GM19397 (cell line): Measurements from ENCODE around the gene CCDC85C.

ENCODE experiments used
- ATAC-seq: cut with Tn5 transposase; IDR thresholded peaks from one replicate; pipeline ENCODE4 v1.9.1; 2021; ENCODE audit warnings: mild to moderate bottlenecking, moderate library complexity; ENCODE audit not compliant: unreplicated experiment

The CCDC85C gene

GRCh38 chr14:99524804-99525698 lies 79.0 kb downstream of the CCDC85C start:
- ATAC-seq: no peak

DNA sequence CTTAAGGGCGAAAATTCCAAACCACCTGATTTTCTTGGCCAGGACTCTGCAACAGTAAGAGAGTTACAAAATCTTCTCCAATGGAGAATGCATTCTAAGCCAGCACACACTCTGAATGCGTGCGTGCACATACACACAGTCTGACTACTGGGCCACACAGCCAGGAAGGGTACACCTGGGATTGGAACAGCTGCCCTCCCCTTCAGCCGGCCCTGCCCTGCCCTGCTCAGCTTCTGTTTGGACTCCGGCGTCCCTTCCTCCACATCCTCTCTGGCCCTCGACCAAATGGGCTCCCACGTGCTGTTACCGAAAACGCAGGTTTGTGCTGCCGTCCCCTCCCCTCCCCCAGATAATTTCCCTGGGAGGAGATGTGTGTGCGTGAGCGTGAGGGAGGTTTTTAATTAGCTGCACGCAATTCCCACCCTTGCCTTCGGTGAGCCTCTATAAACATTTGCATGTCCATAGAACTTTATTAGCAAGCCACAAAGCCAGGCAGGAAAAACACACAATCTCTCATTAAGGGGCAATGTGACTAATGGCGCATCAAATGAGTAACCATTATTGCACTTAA lies 79.8 kb downstream of the CCDC85C start:
- ATAC-seq: no peak

DNA sequence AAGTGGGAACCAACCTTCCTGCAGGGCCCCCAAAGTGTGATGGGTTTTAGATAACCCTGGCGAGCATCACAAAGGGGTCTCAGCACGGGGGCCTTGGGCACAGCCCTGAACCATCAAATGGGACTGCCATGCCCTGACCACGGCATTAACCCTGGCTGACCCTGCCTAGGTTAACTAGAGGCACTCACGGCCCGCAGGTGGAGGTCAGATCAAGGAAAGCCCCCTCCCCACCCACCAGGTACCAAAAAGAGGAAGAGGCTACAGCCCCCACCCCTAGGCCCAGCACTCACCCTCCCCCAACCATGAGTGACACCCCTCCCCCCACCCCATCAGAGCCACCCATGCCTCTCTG lies 80.3 kb downstream of the CCDC85C start:
- no peak for ATAC-seq

- ATAC-seq: no peak
Measured at GRCh38 chr14:99522934-99523703, 80.9 kb downstream of the CCDC85C start.

GRCh38 chr14:99522457-99522891 lies 81.5 kb downstream of the CCDC85C start:
- no peak for ATAC-seq

GRCh38 chr14:99522025-99522401 lies 82.0 kb downstream of the CCDC85C start:
- no peak for ATAC-seq

GRCh38 chr14:99521176-99522024 lies 82.6 kb downstream of the CCDC85C start:
- no peak for ATAC-seq

DNA sequence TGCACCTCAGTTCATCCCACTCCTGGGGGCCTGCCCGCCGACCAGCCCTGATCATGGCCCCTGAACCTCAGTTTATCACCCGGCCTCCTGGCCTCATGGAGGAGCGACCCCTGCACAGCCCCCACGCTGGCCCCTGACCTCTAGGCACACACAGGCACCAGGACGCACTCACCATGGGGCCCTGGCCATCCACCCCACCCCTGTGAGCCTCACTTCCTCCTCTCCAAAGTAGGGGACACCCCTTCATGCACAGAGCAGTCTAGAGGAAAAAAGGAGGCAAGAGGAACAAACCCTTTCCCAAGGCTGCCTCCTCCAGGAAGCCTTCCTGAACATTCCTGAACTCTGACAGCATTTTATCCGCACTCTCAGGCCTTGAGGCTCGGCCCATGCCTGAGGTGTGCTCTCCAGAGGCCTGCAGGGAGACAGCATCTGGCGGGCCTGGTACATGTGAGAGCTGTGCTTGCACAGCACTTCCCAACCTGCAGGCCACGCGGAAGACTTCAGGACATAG lies 83.4 kb downstream of the CCDC85C start:
- ATAC-seq: no peak

GRCh38 chr14:99519931-99520421 lies 84.0 kb downstream of the CCDC85C start:
- no peak for ATAC-seq

DNA sequence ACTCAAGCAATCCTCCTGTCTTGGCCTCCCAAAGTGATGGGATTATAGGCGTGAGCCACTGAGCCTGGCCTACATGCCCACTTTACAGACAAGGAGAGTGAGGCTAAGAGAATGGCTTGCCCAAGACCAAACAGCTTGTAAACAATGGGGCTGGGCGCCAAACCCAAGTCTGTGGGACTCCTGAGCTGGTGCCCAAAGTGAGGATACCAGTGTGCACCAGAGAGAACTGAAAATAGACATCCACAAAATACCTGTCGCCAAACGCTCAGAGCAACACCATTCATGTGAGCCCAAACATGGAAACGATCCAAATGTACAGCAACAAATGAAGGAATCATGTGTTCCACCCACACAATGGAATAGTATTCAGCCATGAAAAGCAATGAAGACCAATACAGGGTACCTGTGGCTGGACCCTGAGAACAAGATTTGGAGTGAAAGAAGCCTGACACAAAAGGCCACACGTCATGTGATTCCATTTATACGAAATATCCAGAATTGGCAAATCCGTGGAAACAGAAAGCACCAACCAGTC lies 84.6 kb downstream of the CCDC85C start:
- ATAC-seq: no peak

GRCh38 chr14:99518441-99519346 lies 85.3 kb downstream of the CCDC85C start:
- ATAC-seq: no peak

DNA sequence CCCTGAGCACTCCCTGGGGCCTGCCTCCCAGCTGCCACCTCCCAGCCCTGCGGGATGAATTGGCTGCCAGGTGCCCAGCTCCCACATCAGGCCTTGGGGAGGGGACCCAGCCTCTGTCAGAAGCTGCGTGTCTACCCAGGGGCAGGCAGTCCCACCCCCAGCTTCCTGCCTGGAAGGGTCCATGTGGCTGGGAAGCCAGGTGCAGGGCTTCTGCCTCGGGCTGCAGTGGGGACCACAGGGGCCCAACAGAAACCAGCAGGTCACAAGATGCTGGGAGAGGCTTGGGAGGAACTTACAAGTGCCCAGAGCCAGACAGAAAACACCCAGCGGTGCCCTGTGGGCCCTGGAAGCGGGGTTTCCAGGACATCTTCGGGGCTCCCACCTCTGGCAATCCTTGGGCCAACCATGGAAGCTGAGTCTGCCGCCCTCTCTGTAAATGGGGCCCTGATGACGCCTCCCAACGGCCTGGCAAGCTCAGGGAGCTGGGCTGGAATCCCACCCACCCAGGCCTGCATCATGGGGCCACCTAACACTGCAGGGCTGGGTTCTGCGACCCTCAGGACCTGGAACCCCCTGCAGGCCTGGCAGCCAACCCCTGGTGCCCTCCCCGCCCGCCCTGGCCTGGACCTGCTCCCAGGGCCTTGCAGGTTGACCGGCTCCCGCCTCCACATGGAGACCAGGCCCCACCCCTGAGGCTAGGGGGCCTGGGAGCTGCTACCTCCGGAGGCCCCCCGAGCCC lies 86.2 kb downstream of the CCDC85C start:
- no peak for ATAC-seq

DNA sequence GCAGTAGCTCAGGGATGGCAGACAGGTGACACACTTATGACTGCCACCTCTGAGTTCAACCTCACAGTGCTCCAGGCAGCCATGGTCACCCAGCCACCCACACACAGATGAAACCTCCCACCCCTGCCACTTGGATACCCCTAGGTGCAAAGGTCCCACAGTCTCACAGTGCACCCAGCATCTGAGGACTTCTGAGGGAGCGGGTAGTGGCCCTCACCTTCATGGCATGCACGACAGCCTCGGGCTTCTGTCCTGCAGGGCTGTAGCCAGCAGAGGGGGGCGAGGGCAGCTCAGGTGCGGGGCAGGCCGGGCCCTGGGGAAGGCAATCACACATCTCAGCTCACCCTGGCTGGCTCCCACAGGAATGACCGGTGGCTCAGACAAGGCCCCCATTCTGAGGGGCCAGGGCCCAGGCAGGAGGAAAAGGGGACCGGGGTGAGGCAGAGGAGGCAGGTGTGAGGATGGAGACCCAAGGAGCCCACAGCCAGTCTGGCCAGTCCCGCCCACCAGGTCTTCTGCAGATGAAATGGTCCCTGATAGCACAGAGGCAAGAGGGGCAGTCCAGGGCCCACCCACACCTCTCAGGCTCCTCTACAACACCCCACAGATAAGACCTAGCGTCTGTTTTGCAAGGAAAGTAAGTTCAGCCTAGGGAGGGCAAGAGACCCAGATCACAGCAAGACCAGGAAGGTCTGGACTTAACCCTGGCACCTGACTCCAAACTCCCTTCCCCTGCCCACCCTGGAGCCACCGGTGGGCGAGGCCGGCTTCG lies 87.0 kb downstream of the CCDC85C start:
- ATAC-seq: no peak

DNA sequence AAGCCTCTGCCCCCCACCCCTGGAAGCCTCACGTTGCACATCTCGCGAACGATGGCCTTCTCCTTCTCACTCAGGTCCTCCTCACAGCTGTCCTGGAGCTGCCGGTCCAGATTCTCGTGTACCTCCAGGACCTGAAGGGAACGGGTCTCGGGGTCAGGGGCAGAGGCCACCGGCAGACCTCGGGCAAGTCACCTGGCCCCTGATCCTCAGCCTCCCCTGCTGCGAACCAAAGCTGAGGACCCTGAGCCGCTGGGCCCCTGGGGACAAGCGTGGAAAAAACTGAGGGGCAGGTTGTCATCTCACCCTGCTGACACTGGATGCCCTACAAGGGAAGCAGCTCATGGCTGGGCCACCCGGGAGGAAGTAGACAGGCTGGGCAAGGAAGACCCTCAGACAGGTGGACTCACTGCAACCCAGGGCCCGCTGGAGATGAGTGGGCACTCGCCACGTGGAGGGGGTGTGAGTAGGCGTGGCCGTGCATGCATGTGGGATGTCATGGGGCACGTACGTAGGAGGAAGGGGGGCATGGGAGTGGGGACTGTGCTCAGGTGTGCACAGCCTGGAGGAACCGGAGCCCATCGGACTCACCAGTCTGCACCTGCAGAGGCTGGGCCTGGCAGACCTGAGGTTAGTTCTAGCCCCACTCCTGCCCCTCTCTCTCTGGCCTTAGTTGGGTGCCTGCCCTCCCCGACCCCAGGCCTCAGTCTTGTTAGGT lies 87.7 kb downstream of the CCDC85C start:
- no peak for ATAC-seq

DNA sequence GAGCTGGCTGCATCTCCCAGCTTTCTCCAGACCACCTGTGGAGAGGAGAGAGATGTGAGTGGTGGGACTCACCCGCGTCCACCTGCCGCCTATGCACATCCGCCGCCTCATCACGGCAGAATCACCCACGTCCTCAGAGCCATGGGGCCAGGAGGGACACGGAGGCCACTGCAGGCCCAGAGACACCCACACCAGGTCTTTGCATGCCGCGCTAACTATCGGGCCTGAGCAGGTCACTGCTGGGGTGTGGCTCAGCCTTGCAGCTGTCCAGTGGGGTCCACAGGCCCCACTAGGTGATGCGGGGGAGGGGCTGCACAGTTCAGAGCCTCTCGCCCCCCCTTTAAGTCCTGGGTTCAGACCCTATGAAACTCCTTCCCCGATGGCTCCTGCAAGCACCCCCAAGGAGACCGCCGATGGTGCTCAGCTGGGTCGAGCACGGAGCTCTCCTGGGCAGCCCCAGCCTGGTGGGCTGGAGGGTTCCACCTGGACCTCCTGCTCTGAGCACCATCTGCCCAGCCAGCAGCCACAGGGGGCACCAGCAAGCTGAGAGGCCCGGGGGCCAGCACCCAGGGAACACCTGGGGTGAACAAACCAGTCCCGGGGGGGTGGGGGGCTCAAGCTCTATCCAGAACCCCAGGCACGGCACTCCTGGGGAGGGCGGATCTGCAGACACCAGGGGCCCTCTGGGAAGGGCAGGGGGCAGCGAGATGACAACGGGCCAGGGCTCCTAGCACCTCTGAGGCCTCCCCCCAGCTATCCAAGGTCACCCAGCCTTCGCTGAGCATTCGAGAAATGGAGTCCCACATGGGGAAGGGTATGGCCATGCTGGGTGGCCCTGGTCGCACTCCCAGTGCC lies 88.5 kb downstream of the CCDC85C start:
- ATAC-seq: no peak
